Stimulated activated CD8-positive, alpha-beta memory T cell treated with anti-CD3 and anti-CD28 coated beads, Interleukin-4, amount 100 ng/mL, for 24 hours (primary cell): ENCODE data around the gene PPP6C.
"Not testable (repeated sequence)": the region's sequence is repeated elsewhere in the genome, so short reads cannot be mapped to it uniquely, and the experiment has no call there.

ENCODE experiments used
- DNase-seq: peaks from one replicate; pipeline ENCODE4 v3.0.0-alpha.2; 2020; ENCODE audit warnings: low read depth

Gene PPP6C

DNA sequence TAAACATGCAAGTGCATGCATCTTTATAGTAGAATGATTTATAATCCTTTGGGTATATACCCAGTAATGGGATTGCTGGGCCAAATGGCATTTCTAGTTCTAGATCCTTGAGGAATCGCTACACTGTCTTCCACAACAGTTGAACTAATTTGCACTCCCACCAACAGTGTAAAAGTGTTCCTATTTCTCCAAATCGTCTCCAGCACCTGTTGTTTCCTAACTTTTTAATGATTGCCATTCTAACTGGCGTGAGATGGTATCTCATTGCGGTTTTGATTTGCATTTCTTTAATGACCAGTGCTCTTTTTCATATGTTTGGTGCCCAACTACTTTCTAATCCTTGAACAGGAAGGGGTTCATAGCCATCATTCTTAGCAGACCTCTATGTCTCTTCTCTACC lies 7.8 kb downstream of the PPP6C start:
- DNase-seq = not testable (repeated sequence)

DNA sequence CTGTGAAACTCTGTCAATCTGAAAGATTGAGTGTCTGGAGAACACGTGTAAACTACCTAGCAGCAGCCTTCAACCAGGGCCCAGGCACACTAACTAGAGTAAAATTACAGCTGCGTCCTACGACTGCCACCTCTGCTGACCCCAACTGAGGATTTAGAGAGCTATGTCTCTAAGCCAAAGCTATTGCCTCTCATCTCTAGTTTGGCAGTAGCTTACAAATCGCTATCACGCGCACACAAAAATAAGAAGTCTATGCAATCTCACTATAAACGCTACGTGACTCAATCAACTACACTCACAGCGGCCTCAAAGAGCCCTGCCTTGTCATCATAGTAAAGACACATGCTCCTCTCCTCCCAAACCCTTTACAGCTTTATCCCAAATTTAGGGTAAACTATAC lies 8.7 kb downstream of the PPP6C start:
- DNase-seq = no peak

DNA sequence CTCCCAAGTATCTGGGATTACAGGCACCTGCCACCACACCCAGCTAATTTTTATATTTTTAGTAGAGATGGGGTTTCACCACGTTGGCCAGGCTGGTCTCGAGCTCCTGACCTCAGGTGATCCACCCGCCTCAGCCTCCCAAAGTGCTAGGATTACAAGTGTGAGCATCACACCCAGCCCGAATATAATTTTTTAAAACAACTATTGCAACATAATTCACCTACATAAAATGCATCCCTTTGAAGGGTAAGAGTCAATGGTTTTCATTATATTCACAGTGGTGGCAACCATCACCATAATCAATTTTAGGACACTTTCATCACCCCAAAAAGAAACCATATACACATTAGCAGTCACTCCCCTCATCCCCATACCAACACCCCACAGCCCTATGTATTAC lies 9.8 kb downstream of the PPP6C start:
- DNase-seq = not testable (repeated sequence)

DNA sequence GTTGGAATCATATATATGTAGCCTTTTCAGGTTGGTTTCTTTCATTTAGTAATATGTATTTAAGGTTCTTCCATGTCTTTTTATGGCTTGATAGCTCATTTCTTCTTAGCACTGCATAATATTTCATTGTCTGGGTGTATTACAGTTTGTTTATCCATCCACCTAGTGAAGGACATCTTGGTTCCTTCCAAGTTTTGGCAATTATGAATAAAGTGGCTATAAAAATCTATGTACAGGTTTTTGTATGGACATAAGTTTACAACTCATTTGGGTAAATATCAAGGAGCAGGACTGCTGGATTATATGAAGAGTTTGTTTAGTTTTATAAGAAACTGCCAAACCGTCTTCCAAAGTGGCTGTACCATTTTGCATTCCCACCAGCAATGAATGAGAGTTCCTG lies 11.7 kb downstream of the PPP6C start:
- no peak for DNase-seq

DNA sequence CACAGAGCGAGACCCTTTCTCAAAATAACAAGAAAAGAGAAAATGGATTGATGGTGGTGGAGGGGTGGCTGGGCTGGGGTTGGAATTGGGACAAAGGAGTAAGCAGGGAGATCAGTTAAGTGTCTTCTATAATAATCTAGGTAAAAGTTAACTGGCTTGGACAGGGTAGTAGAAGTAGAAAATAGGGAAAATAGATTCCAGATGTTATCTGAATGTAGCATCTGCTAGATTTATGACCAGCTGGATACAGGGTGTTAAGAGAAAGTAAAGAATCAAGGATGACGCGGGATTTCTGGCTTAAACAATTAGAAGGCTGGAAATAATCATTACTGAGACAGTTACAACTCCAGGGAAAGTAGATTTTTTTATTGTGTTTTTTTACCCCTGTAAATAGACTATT lies 13.0 kb downstream of the PPP6C start:
- DNase-seq = no peak

DNA sequence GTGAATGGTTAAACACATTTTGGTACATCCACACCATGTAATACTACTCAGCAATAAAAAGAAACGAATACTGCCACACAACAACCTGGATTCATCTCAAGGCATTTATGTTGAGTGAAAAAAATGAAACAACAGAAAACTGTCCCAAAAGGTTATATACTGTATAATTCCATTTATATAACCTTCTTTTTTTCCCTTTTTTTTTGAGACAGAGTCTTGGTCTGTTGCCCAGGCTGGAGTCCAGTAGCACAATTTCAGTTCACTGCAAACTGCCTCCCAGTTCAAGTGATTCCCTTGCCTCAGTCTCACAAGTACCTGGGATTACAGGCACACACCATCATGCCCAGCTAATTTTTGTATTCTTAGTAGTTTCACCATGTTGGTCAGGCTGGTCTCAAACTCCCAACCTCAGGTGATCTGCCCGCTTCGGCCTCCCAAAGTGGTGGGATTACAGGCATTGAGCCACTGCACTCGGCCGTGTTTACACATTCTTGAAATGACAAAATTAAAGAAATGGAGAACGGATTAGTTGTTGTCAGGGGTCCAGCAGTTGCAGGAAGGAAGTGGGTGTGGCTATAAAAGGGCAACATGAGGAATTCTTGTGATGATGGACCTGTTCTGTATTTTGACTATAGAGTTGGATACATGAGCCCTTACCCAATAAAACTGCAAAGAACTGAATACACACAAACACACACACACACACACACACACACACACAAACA lies 17.4 kb downstream of the PPP6C start:
- no peak for DNase-seq

DNA sequence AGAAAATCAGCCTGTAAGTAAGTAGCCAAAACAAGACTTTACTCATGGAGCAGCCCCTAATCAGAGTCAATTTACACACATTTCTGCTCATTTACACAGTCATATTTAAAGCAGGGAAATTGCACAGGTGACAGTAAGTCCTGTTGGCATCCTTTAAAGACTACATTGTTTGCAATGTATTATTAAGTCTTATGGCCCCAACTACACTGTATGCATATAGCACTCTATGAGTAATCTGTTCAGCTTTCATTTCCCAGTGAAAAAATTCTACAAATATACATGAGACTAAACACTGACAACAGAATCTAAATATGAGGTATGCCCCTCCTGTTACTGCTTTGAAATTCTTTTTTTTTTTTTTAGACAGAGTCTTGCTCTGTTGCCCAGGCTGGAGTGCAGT lies 19.7 kb downstream of the PPP6C start:
- DNase-seq = no peak

DNA sequence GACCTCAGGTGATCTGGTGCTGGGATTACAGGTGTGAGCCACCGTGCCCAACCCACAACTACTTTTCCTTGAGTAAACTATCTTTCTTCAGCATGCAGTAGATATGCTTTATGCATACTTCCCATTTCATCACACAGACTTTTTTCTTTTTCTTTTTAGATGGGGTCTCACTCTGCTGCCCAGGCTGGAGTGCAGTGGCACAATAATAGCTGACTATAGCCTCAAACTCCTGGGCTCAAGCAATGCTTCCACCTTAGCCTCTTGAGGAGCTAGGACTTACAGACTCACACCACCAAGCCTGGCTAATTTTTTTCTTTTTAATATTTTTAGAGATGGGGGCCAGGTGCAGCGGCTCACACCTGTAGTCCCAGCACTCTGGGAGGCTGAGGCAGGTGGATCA lies 22.8 kb downstream of the PPP6C start:
- no peak for DNase-seq

DNA sequence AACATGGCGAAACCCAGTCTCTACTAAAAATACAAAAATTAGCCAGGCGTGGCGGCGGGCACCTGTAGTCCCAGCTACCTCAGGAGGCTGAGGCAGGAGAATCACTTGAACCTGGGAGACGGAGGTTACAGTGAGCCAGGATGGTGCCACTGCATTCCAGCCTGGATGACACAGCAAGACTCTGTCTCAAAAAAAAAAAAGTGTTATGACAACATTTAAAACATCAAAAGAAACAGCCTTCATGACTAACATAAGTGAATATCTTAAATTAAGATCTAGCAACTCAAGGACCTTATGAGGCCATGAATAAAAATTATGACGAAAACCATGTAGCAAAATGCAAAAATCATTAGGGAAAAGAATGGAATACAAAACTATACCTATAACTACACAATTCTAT lies 26.7 kb downstream of the PPP6C start:
- not testable (repeated sequence) for DNase-seq

DNA sequence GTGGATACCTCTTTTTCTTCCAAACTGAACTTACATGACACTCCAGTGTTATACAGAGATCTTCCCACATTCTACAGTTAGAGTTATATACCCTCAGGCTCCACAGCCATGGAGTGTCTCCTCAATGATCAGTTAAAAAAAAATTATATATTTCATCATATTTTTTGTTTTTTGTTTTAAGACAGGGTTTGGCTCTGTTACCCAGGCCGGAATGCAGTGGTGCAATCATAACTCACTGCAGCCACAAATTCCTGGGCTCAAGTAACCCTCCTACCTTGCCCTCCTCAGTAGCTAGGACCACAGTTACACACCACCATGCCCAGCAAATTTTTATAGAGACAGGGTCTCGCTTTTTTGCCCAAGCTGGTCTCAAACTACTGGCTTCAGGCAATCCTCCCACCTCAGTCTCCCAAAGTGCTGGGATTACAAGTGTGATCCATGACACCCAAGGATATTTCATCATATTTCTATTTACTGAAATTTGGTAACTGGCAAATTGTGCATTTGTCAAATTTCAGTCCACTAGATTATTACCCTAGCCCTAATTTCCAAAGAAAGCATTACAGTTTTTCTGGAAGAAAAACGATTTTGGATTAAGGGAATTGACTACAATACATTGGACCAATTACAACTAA lies 28.2 kb downstream of the PPP6C start:
- no peak for DNase-seq

DNA sequence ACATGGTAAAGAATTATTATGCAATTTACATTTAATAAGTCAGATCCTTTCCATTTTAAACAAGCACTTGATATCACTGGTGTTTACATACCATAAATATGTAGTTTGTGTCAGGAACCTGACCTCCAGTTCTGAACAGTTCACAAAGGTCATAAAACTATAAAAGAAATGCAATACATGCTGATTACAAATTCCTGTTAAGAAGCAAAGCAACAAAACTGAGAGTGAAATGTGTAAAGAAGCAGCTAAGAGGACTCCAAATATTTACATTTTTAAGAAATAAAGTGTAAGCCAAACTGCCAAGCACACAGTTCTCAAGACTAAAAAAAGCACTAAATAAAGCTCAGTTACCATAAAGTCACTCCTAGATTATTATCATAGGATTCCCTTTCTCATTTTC lies 28.9 kb downstream of the PPP6C start:
- no peak for DNase-seq

DNA sequence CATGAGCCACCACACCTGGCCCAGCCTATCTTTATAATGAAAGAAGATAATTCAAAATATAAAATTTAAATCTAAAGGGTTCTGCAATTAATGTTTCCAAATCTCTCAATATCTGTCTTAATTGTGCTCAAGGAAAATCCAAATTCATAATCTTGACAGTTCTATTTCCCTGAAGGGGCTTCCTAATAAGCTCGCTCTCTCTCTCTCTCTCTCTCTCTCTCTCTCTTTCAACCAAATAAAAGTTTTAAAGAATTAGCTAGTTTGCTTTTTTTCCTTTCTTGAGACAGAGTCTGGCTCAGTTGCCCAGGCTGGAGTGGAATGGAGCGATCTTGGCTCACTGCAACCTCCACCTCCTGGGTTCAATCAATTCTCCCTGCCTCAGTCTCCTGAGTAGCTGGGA lies 33.1 kb downstream of the PPP6C start:
- DNase-seq = no peak

DNA sequence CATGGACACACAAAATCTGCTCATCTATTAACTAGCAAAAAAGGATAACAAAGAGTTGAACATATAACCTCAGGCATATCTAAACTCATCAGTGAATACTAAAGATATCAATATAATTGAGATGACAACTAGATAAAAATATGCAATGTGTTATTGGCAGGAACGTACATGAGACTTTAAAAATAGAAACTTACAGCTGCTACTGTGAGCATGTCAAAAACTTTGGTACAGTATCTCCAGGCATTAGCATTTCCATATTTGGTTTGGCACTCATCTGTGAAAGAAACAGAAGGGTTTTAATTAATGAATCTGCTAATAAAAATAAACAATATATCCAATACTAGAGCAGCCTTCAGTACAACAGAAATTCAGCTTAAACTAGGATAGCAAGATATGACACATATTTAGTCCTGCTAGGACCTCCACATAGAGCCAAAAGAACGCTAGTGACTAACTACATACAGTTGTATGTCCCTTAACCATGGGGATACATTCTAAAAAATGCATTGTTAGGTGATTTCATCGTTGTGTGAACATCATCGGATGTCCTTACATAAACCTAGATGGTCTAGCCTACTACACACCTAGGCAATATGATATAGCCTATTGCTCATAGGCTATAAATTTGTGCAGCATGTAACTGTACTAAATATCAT lies 35.8 kb downstream of the PPP6C start:
- no peak for DNase-seq

DNA sequence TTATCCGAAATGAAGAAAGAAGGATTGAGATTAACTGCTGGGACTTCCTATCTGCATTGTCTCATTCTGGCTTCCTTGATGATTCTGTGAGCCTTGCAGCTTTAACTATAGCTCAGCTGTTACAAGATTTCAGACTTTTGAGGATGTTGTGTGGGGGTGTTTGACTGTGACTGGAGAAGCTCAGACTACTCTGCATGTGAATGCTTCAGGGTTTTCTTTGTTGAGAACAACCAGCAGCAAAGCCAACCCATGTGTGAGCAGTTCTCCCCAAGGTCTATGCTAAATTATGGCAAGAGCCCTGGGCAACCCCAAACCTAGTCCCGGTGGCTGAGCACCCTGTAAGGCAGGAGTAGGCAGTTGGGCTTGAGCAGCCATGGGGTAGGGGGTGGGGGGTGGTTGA lies 37.9 kb downstream of the PPP6C start:
- no peak for DNase-seq

DNA sequence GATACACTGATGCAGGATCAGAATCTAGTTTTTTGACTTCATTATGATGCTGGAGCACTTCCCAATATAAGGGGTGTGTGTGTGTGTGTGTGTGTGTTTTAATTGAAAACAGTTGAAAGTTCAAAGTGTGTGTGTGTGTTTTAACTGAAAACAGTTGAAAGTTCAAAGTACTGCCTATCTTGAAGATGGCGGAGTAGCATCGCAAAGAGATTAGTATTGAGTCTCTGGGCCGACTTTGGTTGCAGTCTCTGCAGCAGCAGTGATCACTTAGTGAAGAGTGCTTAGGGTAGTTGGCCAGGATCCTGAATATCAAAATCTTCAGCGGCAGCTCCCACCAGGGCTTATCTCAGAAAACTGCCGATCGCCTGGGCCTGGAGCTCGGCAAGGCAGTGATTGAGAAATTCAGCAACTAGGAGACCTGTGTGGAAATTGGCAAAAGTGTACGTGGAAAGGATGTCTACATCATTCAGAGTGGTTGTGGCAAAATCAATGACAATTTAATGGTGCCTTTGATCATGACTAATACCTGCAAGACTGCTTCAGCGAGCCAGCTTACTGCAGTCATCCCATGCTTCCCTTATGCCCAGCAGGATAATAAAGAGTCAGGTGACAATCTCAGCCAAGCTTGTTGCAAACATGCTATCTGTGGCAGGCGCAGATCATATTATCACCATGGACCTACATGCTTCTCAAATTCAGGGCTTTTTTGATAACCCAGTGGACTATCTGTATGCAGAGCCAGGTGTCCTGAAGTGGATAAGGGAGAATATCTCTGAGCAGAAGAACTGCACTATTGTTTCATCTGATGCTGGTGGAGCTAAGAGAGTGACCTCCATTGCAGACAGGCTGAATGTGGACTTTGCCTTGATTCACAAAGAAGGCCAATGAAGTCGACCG lies 39.0 kb downstream of the PPP6C start:
- DNase-seq = no peak

DNA sequence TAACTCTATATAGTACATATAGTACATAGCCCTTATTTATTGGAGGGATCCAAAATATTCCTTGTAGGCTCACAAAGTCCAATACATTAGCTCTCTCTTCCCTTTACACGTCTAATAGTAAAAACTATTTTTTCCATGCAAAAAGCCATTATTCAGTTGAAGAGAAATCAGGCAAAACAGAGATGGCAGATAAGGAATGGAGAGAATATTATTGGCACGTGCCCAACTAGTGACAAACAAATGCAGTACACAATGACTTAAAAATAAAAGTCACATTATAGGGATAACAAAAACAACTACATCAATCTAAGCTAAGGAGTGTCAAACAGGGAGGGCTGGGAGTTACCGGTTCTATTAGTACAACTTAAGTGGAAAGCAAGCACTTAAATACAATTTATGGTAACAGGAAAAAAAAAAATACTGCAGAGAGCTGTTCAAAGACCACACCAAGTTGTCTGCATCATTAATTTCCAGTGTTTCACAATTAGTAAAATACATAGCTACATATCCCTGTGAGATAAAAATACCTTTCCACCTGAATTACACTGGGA lies 42.1 kb downstream of the PPP6C start:
- DNase-seq = no peak

DNA sequence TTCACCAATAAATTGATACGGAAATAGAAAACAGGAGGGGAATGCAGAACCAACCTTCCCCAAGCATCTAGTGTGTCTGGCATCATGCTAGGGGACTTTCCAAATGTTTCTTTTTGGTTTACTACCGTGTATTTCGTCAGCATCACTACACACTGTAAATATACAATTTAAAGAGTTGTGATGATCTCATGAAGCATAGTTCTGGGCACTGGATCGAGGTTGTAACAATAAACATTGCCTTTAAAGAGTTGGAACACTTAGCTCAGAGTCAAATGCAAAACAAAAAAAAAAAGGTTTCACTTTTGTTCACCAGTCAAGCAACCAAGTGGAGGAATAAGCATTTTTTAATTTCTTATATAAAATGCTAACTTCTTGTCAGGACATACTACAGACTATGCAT lies 43.4 kb downstream of the PPP6C start:
- DNase-seq = no peak

DNA sequence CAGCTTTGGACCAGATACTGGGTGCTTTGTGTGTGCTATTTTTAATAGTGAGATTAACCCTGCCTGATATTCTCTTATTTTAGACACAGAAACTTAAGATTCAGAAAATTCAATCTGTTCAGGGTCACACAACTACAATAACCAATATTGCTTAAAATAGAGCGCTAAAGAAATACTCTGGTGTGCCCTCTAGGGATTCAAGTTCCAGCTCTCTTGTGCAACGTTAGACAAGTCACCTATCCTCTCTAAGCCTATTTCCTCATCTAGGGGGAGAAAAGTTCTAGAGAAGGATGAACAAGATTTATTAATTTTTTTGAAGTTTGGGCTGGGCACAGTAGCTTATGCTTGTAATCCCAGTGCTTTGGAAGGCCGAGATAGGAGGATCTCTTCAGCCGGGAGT lies 44.2 kb downstream of the PPP6C start:
- DNase-seq = no peak

DNA sequence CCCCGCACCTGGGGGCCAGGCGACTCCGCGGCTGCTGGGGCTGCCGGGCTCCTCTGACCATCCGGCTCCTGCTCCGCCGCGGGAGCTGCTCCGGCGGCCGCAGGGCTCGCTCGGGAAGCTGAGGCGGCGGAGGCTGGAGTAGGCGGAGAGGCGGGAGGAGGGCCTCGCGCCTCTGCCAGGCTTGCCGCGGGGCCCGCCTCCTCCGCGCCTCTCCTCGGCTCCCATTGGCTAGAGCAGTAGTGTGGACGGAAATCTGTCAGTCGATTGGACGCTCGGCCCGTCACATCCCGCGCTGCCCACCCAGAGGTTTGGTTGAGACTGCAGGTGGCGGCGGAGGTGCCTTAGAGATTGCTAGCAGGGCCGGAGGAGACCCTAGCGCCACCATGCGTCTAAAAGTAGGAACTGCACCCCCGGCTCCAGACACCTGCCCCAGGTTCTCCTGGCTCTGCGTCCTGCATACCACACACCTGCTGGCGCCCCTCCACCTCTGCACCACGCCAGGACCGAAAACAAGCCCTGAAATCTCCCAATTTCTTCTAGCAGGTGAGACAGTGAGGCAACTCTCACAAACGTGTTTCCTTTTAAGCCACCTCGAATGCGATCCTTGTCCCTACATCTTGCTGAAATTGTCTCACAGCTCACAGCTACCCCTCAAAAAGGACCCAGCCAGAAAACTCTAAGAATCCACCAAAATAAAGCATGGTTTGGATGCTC lies 46.1 kb downstream of the PPP6C start, which contains the start of gene SCAI:
Gene SCAI, minus strand, starts transcription at position 152 of the 714 bp plus-strand sequence. Its CDS starts 91 bp downstream, at position 61.
- peak; percentile 96 for DNase-seq

DNA sequence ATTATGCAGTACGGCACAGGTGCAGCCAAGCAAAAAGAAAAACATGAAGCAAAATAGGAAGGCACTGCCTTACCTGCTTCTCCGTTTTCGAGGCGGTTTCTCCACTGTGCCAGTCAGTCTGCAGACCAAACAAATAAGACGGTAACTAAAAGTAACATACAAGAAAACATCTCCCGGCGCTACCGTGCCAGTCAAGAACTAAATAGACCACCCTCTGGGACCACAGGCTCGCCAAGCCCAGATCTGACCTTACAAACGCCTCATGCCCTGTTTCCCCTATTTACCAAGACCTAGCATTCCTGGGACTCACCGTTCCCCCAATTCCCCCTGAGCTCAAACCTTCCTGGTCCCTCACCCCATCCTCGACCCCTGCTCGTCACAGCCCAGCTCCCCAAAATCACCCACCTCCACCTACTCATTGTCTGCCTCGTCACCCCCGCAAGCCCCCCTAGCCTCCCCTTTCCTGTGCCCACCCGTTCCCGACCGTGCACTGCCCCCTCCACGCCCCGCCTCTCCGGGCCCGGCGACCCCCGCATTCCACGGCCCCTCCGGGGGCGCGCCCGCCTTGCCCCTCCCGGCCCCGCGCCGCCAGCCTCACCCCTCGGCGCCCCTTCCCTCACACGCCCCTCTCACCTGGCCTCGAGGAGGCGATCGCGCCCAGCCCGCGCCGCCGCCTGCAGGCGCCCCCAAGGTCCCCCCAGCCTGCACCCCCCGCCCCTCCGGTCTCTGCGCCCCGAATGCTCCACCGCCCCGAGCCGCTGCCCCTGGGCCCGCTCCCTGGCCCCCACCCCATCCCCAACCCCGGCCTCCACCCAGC lies 46.8 kb downstream of the PPP6C start:
- no peak for DNase-seq

DNA sequence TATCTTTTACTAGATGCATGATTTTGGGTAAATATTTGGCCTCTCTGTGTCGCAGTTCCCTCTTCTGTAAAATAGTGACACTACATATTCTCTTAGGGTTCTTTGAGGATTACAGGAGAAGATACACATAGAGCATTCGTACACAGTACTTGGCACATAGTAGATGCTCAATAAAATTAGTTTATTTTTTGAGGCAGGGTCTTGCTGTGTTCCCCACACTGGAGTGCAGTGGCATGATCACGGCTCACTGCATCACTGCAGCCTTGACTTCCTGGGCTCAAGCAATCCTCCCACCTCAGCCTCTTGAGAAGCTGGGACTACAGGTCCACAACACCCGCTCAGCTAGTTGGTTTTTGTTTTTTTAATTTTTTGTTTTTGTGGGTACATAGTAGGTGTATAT lies 47.9 kb downstream of the PPP6C start:
- DNase-seq = no peak
